T-helper 22 cell (primary cell): Measurements from ENCODE around the gene ELK3.

ENCODE experiments used
- DNase-seq: peaks from one replicate; pipeline ENCODE4 v3.0.0-alpha.2; 2020; ENCODE audit warnings: low read depth

The ELK3 gene

GRCh38 chr12:96235484-96235826 is 41.3 kb downstream of the ELK3 start:
- DNase-seq: no peak

GRCh38 chr12:96236221-96236822 is 42.1 kb downstream of the ELK3 start:
- DNase-seq: peak; percentile 39

GRCh38 chr12:96237035-96237434 is 42.9 kb downstream of the ELK3 start:
- DNase-seq: no peak

- DNase-seq: peak; percentile 66
Measured at GRCh38 chr12:96237465-96238077, 43.4 kb downstream of the ELK3 start.

- DNase-seq: no peak
Measured at GRCh38 chr12:96238336-96239047, 44.3 kb downstream of the ELK3 start.

GRCh38 chr12:96239711-96240635 is 45.8 kb downstream of the ELK3 start:
- no peak for DNase-seq

GRCh38 chr12:96240656-96241055 is 46.5 kb downstream of the ELK3 start:
- DNase-seq: no peak

- DNase-seq: no peak
Measured at GRCh38 chr12:96241431-96241830, 47.3 kb downstream of the ELK3 start.

GRCh38 chr12:96241846-96242256 is 47.7 kb downstream of the ELK3 start:
- DNase-seq: peak; percentile 87

- peak; percentile 34 for DNase-seq
Measured at GRCh38 chr12:96242597-96242996, 48.4 kb downstream of the ELK3 start.

- no peak for DNase-seq
Measured at GRCh38 chr12:96244826-96245225, 50.7 kb downstream of the ELK3 start.

- DNase-seq: no peak
Measured at GRCh38 chr12:96246926-96247505, 52.8 kb downstream of the ELK3 start.

- DNase-seq: no peak
Measured at GRCh38 chr12:96247563-96247962, 53.4 kb downstream of the ELK3 start.

GRCh38 chr12:96248136-96248931 is 54.2 kb downstream of the ELK3 start:
- DNase-seq: no peak

- no peak for DNase-seq
Measured at GRCh38 chr12:96249196-96250118, 55.3 kb downstream of the ELK3 start.

GRCh38 chr12:96250119-96250685 is 56.0 kb downstream of the ELK3 start:
- DNase-seq: no peak

GRCh38 chr12:96255077-96255476 is 60.9 kb downstream of the ELK3 start:
- DNase-seq: no peak

- no peak for DNase-seq
Measured at GRCh38 chr12:96256672-96257361, 62.6 kb downstream of the ELK3 start.

GRCh38 chr12:96257550-96258103 is 63.5 kb downstream of the ELK3 start:
- DNase-seq: no peak
